Left lung (tissue), 10 donors: ENCODE measurements around the gene HLA-DQA1. TPM values are rescaled to one million over a fixed set of nuclear protein-coding genes. Genes with fewer than 3 reads are reported as not detected.

Experiments
- ATAC-seq: fragments of 200-7000 bp; cut with Tn5 transposase; one replicate; pipeline ENCODE4 v1.9.1; 2020; ENCODE audit warnings: moderate library complexity
- DNase-seq, 4 donors: peaks; one replicate each; pipeline ENCODE4 v3.0.0-alpha.2; 2013 to 2020
- H3K27ac ChIP-seq, 2 donors: fragments of 200-600 bp; sonication (generic) in 1 of 2; one replicate each; pipeline versions ENCODE4 v1.5.0 to v1.8.0; 2020 to 2021
- H3K27me3 ChIP-seq, 2 donors: fragments of 200-600 bp; sonication (generic) in 1 of 2; one replicate each; pipeline versions ENCODE4 v1.5.0 to v1.8.0; 2020 to 2021
- H3K36me3 ChIP-seq, 2 donors: fragments of 200-600 bp; sonication (generic) in 1 of 2; one replicate each; pipeline versions ENCODE4 v1.5.0 to v1.8.0; 2020 to 2021
- H3K4me1 ChIP-seq, 2 donors: fragments of 200-600 bp; one replicate each; pipeline ENCODE4 v1.8.0; 2021
- H3K4me3 ChIP-seq, 2 donors: fragments of 200-600 bp; sonication (generic) in 1 of 2; one replicate each; pipeline versions ENCODE4 v1.5.0 to v1.8.0; 2020 to 2021; ENCODE audit warnings: mild to moderate bottlenecking in 1 of 2
- H3K9me3 ChIP-seq, 2 donors: fragments of 200-600 bp; sonication (generic) in 1 of 2; one replicate each; pipeline versions ENCODE4 v1.5.0 to v1.8.0; 2020 to 2021
- CTCF ChIP-seq, 2 donors: fragments of 200-600 bp; sonication (generic) in 1 of 2; IDR thresholded peaks; one replicate each; pipeline versions ENCODE4 v1.5.0 to v1.8.0; 2021; ENCODE audit warnings: antibody characterized with exemption in 2 of 2
- intact Hi-C, 2 donors: fragments of 100-400 bp; cut with DNase I; formaldehyde crosslinking; loops; one replicate each; pipeline versions ENCODE4 v1.11.2 to v1.14.2; 2022
- polyA plus RNA-seq, 6 donors: library from polyadenylated mRNA; unstranded; fragments of 120-200 nt; gene quantifications; one replicate each; pipeline ENCODE4 v1.2.1, GENCODE V29; 2013; ENCODE audit not compliant: insufficient read length in 6 of 6
- total RNA-seq, 2 donors: library from RNA; stranded (reverse); fragmentation: NEBNext Ultra II Directional; extraction: Animal tissue kit (Norgen Biotek cat#: 25700); gene quantifications; one replicate each; pipeline ENCODE4 v1.2.1, GENCODE V29; 2021
- donor health status: DM: no; HTN: yes; CAD: no.
- donor health status: DM: no; HTN: no; CAD: no.

HLA-DQA1 gene
- total and polyA plus RNA-seq, 8 donors, result 3.8 to 200 (median 4.8) TPM

GRCh38 chr6:32679492-32679891, 42.3 kb downstream of the HLA-DQA1 start:
- no peak for TF ChIP-seq CTCF (IDR thresholded peaks at IDR 0.05)
- Histone ChIP-seq H3K4me1 (no peaks in the 10 kb centered on the region), H3K27ac (no peak overlapping the region), H3K27me3 (no peaks in the 10 kb centered on the region), H3K4me3 (no peak overlapping the region), H3K9me3 (peaks cover 0 to 11% of the 10 kb centered on the region in 2 donors), H3K36me3 (no peaks in the 10 kb centered on the region)
- intact Hi-C loops, result no loop called here
- DNase-seq (no peak), ATAC-seq (no peak)

- intact Hi-C loops, result no loop called here
- H3K27ac ChIP-seq, result no peak overlapping the region
- H3K36me3 ChIP-seq, result no peaks in the 10 kb centered on the region
- H3K4me3 ChIP-seq, result no peak overlapping the region
- DNase-seq (no peak), ATAC-seq (no peak)
- H3K27me3 ChIP-seq, result no peaks in the 10 kb centered on the region
- H3K4me1 ChIP-seq, result no peaks in the 10 kb centered on the region
- peaks cover 0 to 11% of the 10 kb centered on the region in 2 donors for H3K9me3 ChIP-seq
- no peak for TF ChIP-seq CTCF (IDR thresholded peaks at IDR 0.05)
These were observed 42.8 kb downstream of the HLA-DQA1 start for GRCh38 chr6:32680055-32680454.

- ATAC-seq (no peak), DNase-seq (no peak)
- no peak for TF ChIP-seq CTCF (IDR thresholded peaks at IDR 0.05)
- H3K36me3 ChIP-seq, result no peaks in the 10 kb centered on the region
- H3K4me1 ChIP-seq, result no peaks in the 10 kb centered on the region
- H3K27ac ChIP-seq, result no peak overlapping the region
- intact Hi-C loops, result no loop called here
- H3K4me3 ChIP-seq, result no peak overlapping the region
- no peaks in the 10 kb centered on the region for H3K9me3 ChIP-seq
- no peaks in the 10 kb centered on the region for H3K27me3 ChIP-seq
These were observed 47.0 kb downstream of the HLA-DQA1 start for GRCh38 chr6:32684246-32684645.

- TF ChIP-seq CTCF (IDR thresholded peaks at IDR 0.05), result no peak
- no peaks in the 10 kb centered on the region for H3K36me3 ChIP-seq
- ATAC-seq, result peak; percentile 85
- intact Hi-C loops, result no loop called here
- DNase-seq, result no peak
- H3K4me1 ChIP-seq, result no peaks in the 10 kb centered on the region
- no peaks in the 10 kb centered on the region for H3K9me3 ChIP-seq
- no peaks in the 10 kb centered on the region for H3K27me3 ChIP-seq
- no peak overlapping the region for H3K27ac ChIP-seq
- H3K4me3 ChIP-seq, result no peak overlapping the region
These were observed 48.4 kb downstream of the HLA-DQA1 start for GRCh38 chr6:32685603-32686002.

GRCh38 chr6:32689531-32690501, 52.6 kb downstream of the HLA-DQA1 start:
- Histone ChIP-seq H3K9me3 (no peaks in the 10 kb centered on the region), H3K36me3 (no peaks in the 10 kb centered on the region), H3K4me1 (no peaks in the 10 kb centered on the region), H3K4me3 (no peak overlapping the region), H3K27me3 (no peaks in the 10 kb centered on the region), H3K27ac (no peak overlapping the region)
- DNase-seq (no peak), ATAC-seq (peak; percentile 55)
- intact Hi-C loops, result no loop called here
- TF ChIP-seq CTCF (IDR thresholded peaks at IDR 0.05), result no peak
